B cell (primary cell): ENCODE data around the gene NIPAL4. TPM values are rescaled to one million over a fixed set of nuclear protein-coding genes. Genes with fewer than 3 reads are reported as not detected.
A peak's percentile ranks its signal among the peaks of the same experiment; 100 is the strongest.
"Not testable (repeated sequence)": the region's sequence is repeated elsewhere in the genome, so short reads cannot be mapped to it uniquely, and the experiment has no call there.

Experiments used
- ATAC-seq: fragments of 200-7000 bp; cut with Tn5 transposase; one replicate; pipeline ENCODE4 v1.10.0; 2021; ENCODE audit warnings: low read depth, mild to moderate bottlenecking, moderate number of reproducible peaks, moderate library complexity
- CTCF ChIA-PET: fragments of 350-600 bp; sonication (Branson Sonifier 250); formaldehyde crosslinking; loops from one replicate; lab custom pipeline; 2021; ENCODE audit warnings: antibody characterized with exemption, inconsistent platforms; lab: Charles Lee
- POLR2A ChIA-PET: fragments of 350-600 bp; sonication (Branson Sonifier 250); formaldehyde crosslinking; loops from one replicate; lab custom pipeline; 2021; ENCODE audit warnings: antibody characterized with exemption; lab: Charles Lee
- DNase-seq: peaks from one replicate; pipeline ENCODE4 v3.0.0; 2013
- H2AFZ ChIP-seq: 2 replicates; pipeline ENCODE4 v1.6.1; 2012; ENCODE audit warnings: mild to moderate bottlenecking, low read depth, low read length; ENCODE audit not compliant: insufficient read depth, poor library complexity, severe bottlenecking
- H3K27ac ChIP-seq, 2 donors: 1 replicate in 1 of 2; 2 replicates in 1 of 2; pipeline ENCODE4 v1.5.1; 2012 to 2013; ENCODE audit warnings: low read length in 2 of 2, mild to moderate bottlenecking in 2 of 2, moderate library complexity in 1 of 2
- H3K27me3 ChIP-seq, 4 experiments: fragments of 200-600 bp in 1 of 4; sonication (generic) in 1 of 4; replicated peaks in 1 of 4; 1 replicate in 2 of 4; 2 replicates in 2 of 4; pipeline versions ENCODE4 v1.6.1 to v1.7.0; 2013 to 2016; ENCODE audit warnings: low read length in 3 of 4, mild to moderate bottlenecking in 2 of 4, mixed read lengths in 1 of 4, moderate library complexity in 1 of 4; ENCODE audit not compliant: insufficient read depth in 4 of 4, control insufficient read depth in 3 of 4; ENCODE audit errors: control extremely low read depth in 1 of 4
- H3K36me3 ChIP-seq, 2 experiments: replicated peaks in 1 of 2; 1 replicate in 1 of 2; 2 replicates in 1 of 2; pipeline versions ENCODE4 v1.6.1 to v1.7.1; 2013; ENCODE audit warnings: low read length in 1 of 2; ENCODE audit not compliant: insufficient read depth in 2 of 2, control insufficient read depth in 1 of 2; ENCODE audit errors: control extremely low read depth in 1 of 2, extremely low read depth in 1 of 2
- H3K4me1 ChIP-seq, 2 donors: fragments of 200-600 bp in 1 of 2; sonication (generic) in 1 of 2; 1 replicate in 1 of 2; 2 replicates in 1 of 2; pipeline versions ENCODE4 v1.5.1 to v1.6.1; 2013 to 2017; ENCODE audit warnings: low read length in 2 of 2; ENCODE audit not compliant: control insufficient read depth in 2 of 2, insufficient read depth in 2 of 2
- H3K4me2 ChIP-seq: replicated peaks from 2 replicates; pipeline ENCODE3; 2012; ENCODE audit warnings: mild to moderate bottlenecking, low read depth, low read length; ENCODE audit not compliant: poor library complexity, severe bottlenecking
- H3K4me3 ChIP-seq, 5 experiments: fragments of 200-600 bp in 1 of 5; sonication (generic) in 1 of 5; 1 replicate in 3 of 5; 2 replicates in 2 of 5; pipeline versions ENCODE4 v1.5.1 to v1.7.0; 2011 to 2016; ENCODE audit warnings: low read length in 4 of 5, mild to moderate bottlenecking in 4 of 5, low read depth in 2 of 5, control low read depth in 1 of 5, moderate library complexity in 1 of 5; ENCODE audit not compliant: insufficient read depth in 1 of 5; ENCODE audit errors: control extremely low read depth in 1 of 5, extremely low read depth in 1 of 5
- H3K79me2 ChIP-seq: fragments of 200-600 bp; sonication (generic); one replicate; pipeline ENCODE4 v1.6.0; 2016; ENCODE audit warnings: low read length; ENCODE audit not compliant: control insufficient read depth, insufficient read depth
- H3K9ac ChIP-seq: fragments of 200-600 bp; sonication (generic); 2 replicates; pipeline ENCODE4 v1.6.1; 2017; ENCODE audit warnings: mild to moderate bottlenecking, low read length, moderate library complexity
- H3K9me3 ChIP-seq, 3 donors: one replicate each; pipeline versions ENCODE4 v1.6.1 to v1.7.1; 2013; ENCODE audit warnings: low read length in 2 of 3; ENCODE audit not compliant: control insufficient read depth in 2 of 3, insufficient read depth in 1 of 3; ENCODE audit errors: control extremely low read depth in 1 of 3
- H4K20me1 ChIP-seq: 2 replicates; pipeline ENCODE4 v1.6.0; 2012; ENCODE audit warnings: mild to moderate bottlenecking, low read length; ENCODE audit not compliant: insufficient read depth, control insufficient read depth, poor library complexity, severe bottlenecking
- H3K27ac Mint-ChIP-seq: one replicate; pipeline ENCODE4 v1.8.0; 2021; ENCODE audit warnings: mixed read lengths
- H3K27me3 Mint-ChIP-seq: one replicate; pipeline ENCODE4 v1.8.0; 2021; ENCODE audit warnings: mixed read lengths
- H3K4me1 Mint-ChIP-seq: one replicate; pipeline ENCODE4 v1.8.0; 2021; ENCODE audit warnings: mixed read lengths
- H3K4me3 Mint-ChIP-seq: one replicate; pipeline ENCODE4 v1.8.0; 2021; ENCODE audit warnings: mixed read lengths
- H3K9me3 Mint-ChIP-seq: one replicate; pipeline ENCODE4 v1.8.0; 2022; ENCODE audit warnings: mixed read lengths; ENCODE audit not compliant: insufficient read depth
- CTCF ChIP-seq: fragments of 200-600 bp; IDR thresholded peaks from one replicate; pipeline ENCODE4 v1.8.0; 2022; ENCODE audit warnings: antibody characterized with exemption, mild to moderate bottlenecking
- EZH2 ChIP-seq: IDR thresholded peaks from 2 replicates; pipeline ENCODE4 v1.6.1; 2012; ENCODE audit warnings: borderline replicate concordance, low read depth, mild to moderate bottlenecking, moderate library complexity, low read length; ENCODE audit not compliant: insufficient read depth, poor library complexity, severe bottlenecking
- WGBS: methylation state at CpG from one replicate; pipeline ENCODE4 v1.1.5; 2013; ENCODE audit warnings: missing lambda C conversion rate; ENCODE audit not compliant: insufficient coverage; 5-methylcytosine and 5-hydroxymethylcytosine counted together
- intact Hi-C: fragments of 100-400 bp; cut with micrococcal nuclease; formaldehyde crosslinking; loops from one replicate; pipeline ENCODE4 v1.10.0; 2022
- polyA plus RNA-seq: library from polyadenylated mRNA; depleted of rRNA; stranded (reverse); fragments of >200 nt; gene quantifications from 2 replicates; pipeline ENCODE4 v1.2.3, GENCODE V29; 2012
- total RNA-seq, 2 donors: library from RNA; stranded (reverse); fragments of 120-200 nt in 1 of 2; gene quantifications; 1 replicate in 1 of 2; 2 replicates in 1 of 2; pipeline versions ENCODE4 v1.2.3 to v1.2.4, GENCODE V29; 2013 to 2022

NIPAL4 gene
- total and polyA plus RNA-seq, 2 donors (not counting 1 experiment from before 2014, with no cell fraction given): 4.6 to 6.4 TPM

- POLR2A ChIA-PET, H2AFZ ChIP-seq, H3K36me3 ChIP-seq, H3K4me2 ChIP-seq, H3K27me3 Mint-ChIP-seq, H3K9ac ChIP-seq, H3K27ac Mint-ChIP-seq, H3K4me3 Mint-ChIP-seq, H3K9me3 ChIP-seq, H3K4me3 ChIP-seq, H4K20me1 ChIP-seq, H3K27me3 ChIP-seq, H3K9me3 Mint-ChIP-seq, H3K27ac ChIP-seq, DNase-seq, H3K79me2 ChIP-seq, ATAC-seq: not testable (repeated sequence)
- H3K4me1 ChIP-seq: peaks cover 8 to 11% of the 10 kb centered on the region in 2 donors
- intact Hi-C loops: loop anchor here (5.0 to 10.0 kb wide), 3 partner anchors 112 to 242 kb away; partner anchors contain the start of genes ADAM19 and C5orf52
- WGBS: 100% methylated on average over 1 of the region's 5 CpGs
- CTCF ChIA-PET: interaction anchor here (0.8 to 7.4 kb wide), 4 partner anchors 45 to 313 kb away, joined by 3 to 162 read pairs (median 106); partner anchors contain the start of gene LSM11
- H3K4me1 Mint-ChIP-seq: peaks cover 15% of the 10 kb centered on the region
These were observed 30.1 kb upstream of the NIPAL4 start for GRCh38 chr5:157429920-157430319.

GRCh38 chr5:157431544-157432200 is 28.3 kb upstream of the NIPAL4 start:
- H3K9me3 Mint-ChIP-seq: no peaks in the 10 kb centered on the region
- peaks cover 0 to 4% (median 0%) of the 10 kb centered on the region in 3 donors for H3K9me3 ChIP-seq
- peaks cover 3% of the 10 kb centered on the region for H3K79me2 ChIP-seq
- peak; percentile 100 for ATAC-seq
- peak overlapping the region; percentile 22 for H3K9ac ChIP-seq
- H2AFZ ChIP-seq: peak overlapping the region; percentile 68
- DNase-seq: peak; percentile 84
- H3K4me2 ChIP-seq: peak overlapping the region; percentile 58
- intact Hi-C loops: loop anchor here (1.0 to 10.0 kb wide), 6 partner anchors 46 to 312 kb away; partner anchors contain the start of genes ADAM19, C5orf52 and LSM11
- peak overlapping the region in 1 of 5 experiments; percentile 30 for H3K4me3 ChIP-seq
- peaks cover 18% of the 10 kb centered on the region for H3K4me1 Mint-ChIP-seq
- WGBS: 50% methylated on average over 2 of the region's 4 CpGs
- H4K20me1 ChIP-seq: no peaks in the 10 kb centered on the region
- TF ChIP-seq EZH2 (no peak), CTCF (peak; percentile 76)
- POLR2A ChIA-PET: interaction anchor here (0.7 kb wide), 4 partner anchors 8 to 219 kb away, joined by 3 to 6 read pairs (median 4); no protein-coding TSS in a partner anchor
- peak overlapping the region; percentile 88 for H3K27ac Mint-ChIP-seq
- H3K4me3 Mint-ChIP-seq: peak overlapping the region; percentile 40
- peaks cover 8 to 11% of the 10 kb centered on the region in 2 donors for H3K4me1 ChIP-seq
- H3K27me3 ChIP-seq: no peaks in the 10 kb centered on the region
- H3K36me3 ChIP-seq: no peaks in the 10 kb centered on the region
- H3K27ac ChIP-seq: peak overlapping the region; percentile 28 to 67
- CTCF ChIA-PET: interaction anchor here (0.6 to 7.4 kb wide), 48 partner anchors 9 to 332 kb away, joined by 3 to 162 read pairs (median 4); partner anchors contain the start of genes LSM11, NIPAL4 and THG1L
- no peaks in the 10 kb centered on the region for H3K27me3 Mint-ChIP-seq
